HepG2 (cell line): Measurements from ENCODE around the gene PPP2R5C. TPM values are rescaled to one million over a fixed set of nuclear protein-coding genes. Genes with fewer than 3 reads are reported as not detected.

Source experiments
- ATAC-seq: fragments of 200-7000 bp; cut with Tn5 transposase; 3 replicates; pipeline ENCODE4 v1.9.1; 2020; ENCODE audit warnings: mild to moderate bottlenecking, moderate library complexity
- BruUV-seq: library from RNA; stranded (reverse); fragments of 400-500 nt; replicated peaks from 2 replicates; lab custom pipeline; 2021; lab: Mats Ljungman, UMichigan
- CTCF ChIA-PET: fragments of 300-600 bp; formaldehyde crosslinking; extraction: SDS; loops from one replicate; lab custom pipeline; 2021; ENCODE audit warnings: low total read pairs, inconsistent platforms, low intra/inter-chr PET ratio; lab: Yijun Ruan, JAX
- POLR2A ChIA-PET: fragments of 350-600 bp; sonication (Branson Sonifier 250); formaldehyde crosslinking; loops from one replicate; lab custom pipeline; 2020; ENCODE audit warnings: antibody characterized with exemption, inconsistent platforms; lab: Yijun Ruan, JAX
- DNase-seq: peaks from one replicate; pipeline ENCODE4 v3.0.0-alpha.2; 2015; ENCODE audit warnings: low spot score
- FAIRE-seq: peaks from 3 replicates; lab custom pipeline; 2011; peaks lifted over from hg19 to GRCh38; lab: Jason Lieb, UNC
- H2AFZ ChIP-seq: one replicate; pipeline ENCODE4 v1.6.1; 2011; ENCODE audit warnings: low read length, inconsistent platforms
- H3K27ac ChIP-seq: fragments of 300-600 bp; 3 replicates; pipeline ENCODE4 v1.8.0; 2011; ENCODE audit warnings: mixed run types, mild to moderate bottlenecking, mixed read lengths, low read length, inconsistent platforms; ENCODE audit not compliant: insufficient read depth; ENCODE audit errors: extremely low read length
- H3K27me3 ChIP-seq, 2 experiments: fragments of 200-600 bp in 1 of 2; 2 replicates in 1 of 2; 3 replicates in 1 of 2; pipeline versions ENCODE4 v1.6.0 to v1.8.0; 2011; ENCODE audit warnings: low read length in 2 of 2, mild to moderate bottlenecking in 2 of 2, moderate library complexity in 2 of 2, inconsistent platforms in 1 of 2; ENCODE audit not compliant: insufficient read depth in 2 of 2, control insufficient read depth in 1 of 2
- H3K36me3 ChIP-seq, 2 experiments: fragments of 200-600 bp in 1 of 2; replicated peaks in 1 of 2; 2 replicates in 1 of 2; 3 replicates in 1 of 2; pipeline versions ENCODE4 v1.5.1 to v1.8.0; 2011; ENCODE audit warnings: low read length in 2 of 2, inconsistent platforms in 1 of 2; ENCODE audit not compliant: insufficient read depth in 2 of 2, control insufficient read depth in 1 of 2
- H3K4me1 ChIP-seq: 2 replicates; pipeline ENCODE4 v1.5.1; 2012; ENCODE audit warnings: low read length, inconsistent platforms; ENCODE audit not compliant: insufficient read depth
- H3K4me2 ChIP-seq: 2 replicates; pipeline ENCODE4 v1.6.0; 2011; ENCODE audit warnings: low read depth, low read length, inconsistent platforms
- H3K4me3 ChIP-seq, 3 experiments: fragments of 200-600 bp in 1 of 3; sonication (generic), shearing (Covaris generic) in 1 of 3; replicated peaks in 1 of 3; 2 replicates each; pipeline ENCODE4 v1.5.1; 2011 to 2016; ENCODE audit warnings: low read length in 3 of 3, inconsistent platforms in 2 of 3, low read depth in 2 of 3, mild to moderate bottlenecking in 2 of 3, control low read depth in 1 of 3, mixed read lengths in 1 of 3; ENCODE audit not compliant: insufficient read depth in 1 of 3
- H3K79me2 ChIP-seq: one replicate; pipeline ENCODE4 v1.6.1; 2011; ENCODE audit warnings: low read length, inconsistent platforms; ENCODE audit not compliant: insufficient read depth
- H3K9ac ChIP-seq: 2 replicates; pipeline ENCODE4 v1.6.0; 2011; ENCODE audit warnings: mild to moderate bottlenecking, low read depth, low read length, inconsistent platforms; ENCODE audit not compliant: insufficient read depth
- H3K9me3 ChIP-seq: 2 replicates; pipeline ENCODE4 v1.5.1; 2012; ENCODE audit warnings: mild to moderate bottlenecking, low read length
- H4K20me1 ChIP-seq: 2 replicates; pipeline ENCODE4 v1.6.0; 2011; ENCODE audit warnings: inconsistent platforms, mild to moderate bottlenecking, low read length, moderate library complexity; ENCODE audit not compliant: insufficient read depth
- AGO2 ChIP-seq: fragments of 200-400 bp; formaldehyde crosslinking; optimal IDR thresholded peaks from 2 replicates; pipeline ENCODE3; 2017; ENCODE audit warnings: mild to moderate bottlenecking, low read depth, low read length, moderate library complexity
- HNRNPLL ChIP-seq: fragments of 200-400 bp; formaldehyde crosslinking; IDR thresholded peaks from 2 replicates; pipeline ENCODE4 v1.6.1; 2017; ENCODE audit warnings: mild to moderate bottlenecking, low read depth, low read length; ENCODE audit not compliant: poor library complexity, severe bottlenecking
- HOXA7 ChIP-seq: sonication (generic); formaldehyde crosslinking; IDR thresholded peaks from 2 replicates; pipeline ENCODE4 v1.8.1; 2022; ENCODE audit warnings: mild to moderate bottlenecking, missing genetic modification reagents, moderate library complexity
- KLF13 ChIP-seq: sonication (generic); formaldehyde crosslinking; IDR thresholded peaks from 2 replicates; pipeline ENCODE4 v1.4.0; 2020; ENCODE audit warnings: mild to moderate bottlenecking, missing genetic modification reagents
- ZBTB7A ChIP-seq: sonication (generic); formaldehyde crosslinking; IDR thresholded peaks from 2 replicates; pipeline ENCODE4 v1.8.0; 2022; ENCODE audit warnings: mild to moderate bottlenecking, missing genetic modification reagents
- ZFP36 ChIP-seq: fragments of 150-350 bp; IDR thresholded peaks from 2 replicates; pipeline ENCODE4 v1.6.1; 2018; ENCODE audit warnings: borderline replicate concordance, low read length, low read depth; ENCODE audit not compliant: partially characterized antibody
- ZNF18 ChIP-seq: sonication (generic); formaldehyde crosslinking; IDR thresholded peaks from 2 replicates; pipeline ENCODE4 v1.8.0; 2022; ENCODE audit warnings: mild to moderate bottlenecking, missing genetic modification reagents; ENCODE audit not compliant: insufficient replicate concordance
- ZNF282 ChIP-seq: fragments of 450-650 bp; IDR thresholded peaks from 2 replicates; pipeline ENCODE4 v1.6.1; 2018; ENCODE audit not compliant: partially characterized antibody
- ZNF614 ChIP-seq: IDR thresholded peaks from 2 replicates; pipeline ENCODE4 v1.6.1; 2018; ENCODE audit warnings: missing biosample characterization, missing genetic modification reagents, inconsistent platforms, borderline replicate concordance
- ZNF615 ChIP-seq: sonication (generic); formaldehyde crosslinking; IDR thresholded peaks from 2 replicates; pipeline ENCODE4 v1.5.0; 2020; ENCODE audit warnings: mild to moderate bottlenecking, missing genetic modification reagents, borderline replicate concordance
- ZNF703 ChIP-seq: sonication (generic); formaldehyde crosslinking; IDR thresholded peaks from 2 replicates; pipeline ENCODE4 v1.5.1; 2020; ENCODE audit warnings: missing genetic modification reagents, mild to moderate bottlenecking, moderate library complexity, borderline replicate concordance
- ZNF792 ChIP-seq: IDR thresholded peaks from 2 replicates; pipeline ENCODE4 v1.6.1; 2016
- WGBS: methylation state at CpG from one replicate; pipeline ENCODE4 v1.1.6; 2017; ENCODE audit warnings: low lambda C conversion rate; 5-methylcytosine and 5-hydroxymethylcytosine counted together
- in situ Hi-C: cut with HindIII; loops from 2 replicates; pipeline ENCODE4 v1.10.0; 2017; ENCODE audit warnings: low pct_unique_long_range_greater_than_20kb; ENCODE audit not compliant: extremely low pct_ligation_motif_present
- intact Hi-C: fragments of 100-400 bp; cut with micrococcal nuclease; formaldehyde crosslinking; loops from one replicate; pipeline ENCODE4 v1.10.0; 2022; ENCODE audit not compliant: unreplicated experiment
- polyA plus RNA-seq, 8 experiments: library from polyadenylated mRNA; depleted of rRNA in 3 of 8; stranded (reverse) in 7 of 8; unstranded in 1 of 8; fragments of >200 nt; fragmentation: Illumina TruSeq in 4 of 8; extraction: Trizol in 4 of 8; gene quantifications; 2 replicates each; pipeline versions ENCODE4 v1.2.1 to v1.2.3, GENCODE V29; 2011 to 2016; ENCODE audit warnings: low read depth in 4 of 8, missing spikeins in 1 of 8, mixed read lengths in 1 of 8; ENCODE audit not compliant: insufficient read depth in 1 of 8
- total RNA-seq, 5 experiments: library from RNA; depleted of rRNA; stranded (reverse); fragments of >200 nt; fragmentation: Illumina TruSeq; extraction: Trizol; gene quantifications; 2 replicates each; pipeline ENCODE4 v1.2.3, GENCODE V29; 2016; ENCODE audit warnings: low read depth in 1 of 5
- TF ChIP-seq, protein P1 (sequence below): sonication (generic); formaldehyde crosslinking; conservative IDR thresholded peaks from 2 replicates; pipeline ENCODE4 v1.8.1; 2023; ENCODE audit warnings: missing genetic modification reagents
- TF ChIP-seq, protein P2 (sequence below), 2 experiments: sonication (generic) in 1 of 2; formaldehyde crosslinking in 1 of 2; IDR thresholded peaks; 2 replicates each; pipeline versions ENCODE4 v1.5.1 to v1.6.1; 2011 to 2020; ENCODE audit warnings: borderline replicate concordance in 1 of 2, low read depth in 1 of 2, low read length in 1 of 2, mild to moderate bottlenecking in 1 of 2, missing genetic modification reagents in 1 of 2, moderate library complexity in 1 of 2

The PPP2R5C gene
- total and polyA plus RNA-seq, 2 of the 13 experiments (the other 11 are each of a cell fraction or from before 2014, with no cell fraction given): 74.3 to 78.5 TPM

- TF ChIP-seq ZNF282: no peak
- TF ChIP-seq, all 625 proteins: peak for 0
These were observed 164.6 kb downstream of the PPP2R5C start (continued) for GRCh38 chr14:101926085-101926484.

DNA sequence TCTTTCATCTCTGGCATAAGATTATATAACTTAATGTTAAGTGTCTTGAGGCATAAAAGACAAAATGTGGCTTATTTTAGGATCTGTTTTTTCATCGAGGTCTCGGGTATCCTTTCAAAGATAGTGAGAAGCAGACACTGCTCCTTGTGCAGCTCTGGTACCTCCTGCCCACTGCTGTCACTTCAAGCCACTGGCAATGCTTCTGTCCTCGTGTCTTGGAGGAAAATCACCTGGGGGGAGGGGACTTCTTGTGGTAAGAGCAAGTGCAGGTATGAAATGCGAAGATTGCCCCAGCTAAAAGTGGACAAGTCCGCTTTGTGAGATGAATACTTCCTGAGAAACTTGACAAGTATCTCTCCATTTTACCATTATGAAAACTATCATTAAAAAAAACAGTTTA lies 165.1 kb downstream of the PPP2R5C start:
- H2AFZ ChIP-seq: no peak overlapping the region
- intact Hi-C loops: no loop called here
- BruUV-seq: no TSS peak

More for the DNA sequence above, 165.1 kb downstream of the PPP2R5C start:
- ChIA-PET POLR2A (no interaction called here), CTCF (no interaction called here)
- FAIRE-seq (no peak), DNase-seq (no peak), ATAC-seq (no peak)
- no peak overlapping the region for H3K27ac ChIP-seq
- H3K9me3 ChIP-seq: no peaks in the 10 kb centered on the region
- H3K79me2 ChIP-seq: no peaks in the 10 kb centered on the region
- H3K36me3 ChIP-seq: peaks cover 1 to 3% of the 10 kb centered on the region in 2 experiments; a peak in 2 of 5 replicates
- H4K20me1 ChIP-seq: no peaks in the 10 kb centered on the region
- no peaks in the 10 kb centered on the region for H3K27me3 ChIP-seq
- H3K9ac ChIP-seq: no peak overlapping the region
- H3K4me3 ChIP-seq: no peak overlapping the region
- TF ChIP-seq ZBTB7A (CRISPR knock-in tag): no peak
- no peak for TF ChIP-seq ZNF703
- TF ChIP-seq ZFP36: no peak
- no peak for TF ChIP-seq ZNF614 (CRISPR knock-in tag)
- no peak for TF ChIP-seq HOXA7 (CRISPR knock-in tag)
- TF ChIP-seq HNRNPLL: no peak
- TF ChIP-seq, protein P1, sequence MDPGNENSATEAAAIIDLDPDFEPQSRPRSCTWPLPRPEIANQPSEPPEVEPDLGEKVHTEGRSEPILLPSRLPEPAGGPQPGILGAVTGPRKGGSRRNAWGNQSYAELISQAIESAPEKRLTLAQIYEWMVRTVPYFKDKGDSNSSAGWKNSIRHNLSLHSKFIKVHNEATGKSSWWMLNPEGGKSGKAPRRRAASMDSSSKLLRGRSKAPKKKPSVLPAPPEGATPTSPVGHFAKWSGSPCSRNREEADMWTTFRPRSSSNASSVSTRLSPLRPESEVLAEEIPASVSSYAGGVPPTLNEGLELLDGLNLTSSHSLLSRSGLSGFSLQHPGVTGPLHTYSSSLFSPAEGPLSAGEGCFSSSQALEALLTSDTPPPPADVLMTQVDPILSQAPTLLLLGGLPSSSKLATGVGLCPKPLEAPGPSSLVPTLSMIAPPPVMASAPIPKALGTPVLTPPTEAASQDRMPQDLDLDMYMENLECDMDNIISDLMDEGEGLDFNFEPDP (CRISPR knock-in tag): no peak
- no peak for TF ChIP-seq ZNF615 (CRISPR knock-in tag)
- TF ChIP-seq AGO2: no peak
- TF ChIP-seq ZNF18 (CRISPR knock-in tag): no peak
- TF ChIP-seq, protein P2, sequence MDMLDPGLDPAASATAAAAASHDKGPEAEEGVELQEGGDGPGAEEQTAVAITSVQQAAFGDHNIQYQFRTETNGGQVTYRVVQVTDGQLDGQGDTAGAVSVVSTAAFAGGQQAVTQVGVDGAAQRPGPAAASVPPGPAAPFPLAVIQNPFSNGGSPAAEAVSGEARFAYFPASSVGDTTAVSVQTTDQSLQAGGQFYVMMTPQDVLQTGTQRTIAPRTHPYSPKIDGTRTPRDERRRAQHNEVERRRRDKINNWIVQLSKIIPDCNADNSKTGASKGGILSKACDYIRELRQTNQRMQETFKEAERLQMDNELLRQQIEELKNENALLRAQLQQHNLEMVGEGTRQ (IDR thresholded peaks at IDR 0.05; ENCODE audit: low read depth, low read length): no peak
- TF ChIP-seq, protein P2 (CRISPR knock-in tag; IDR thresholded peaks at IDR 0.05; ENCODE audit: borderline replicate concordance): no peak
- no peak for TF ChIP-seq KLF13 (CRISPR knock-in tag)
- no peak for TF ChIP-seq ZNF792 (CRISPR knock-in tag)
- H3K4me2 ChIP-seq: no peak overlapping the region
- H3K4me1 ChIP-seq: no peaks in the 10 kb centered on the region
- in situ Hi-C loops: no loop called here
- 88% methylated on average over 5 of the region's 5 CpGs for WGBS
